K562 (cell line): ENCODE results near the gene CTDSP1. TPM values are rescaled to one million over a fixed set of nuclear protein-coding genes. Genes with fewer than 3 reads are reported as not detected.

Experiments used
- ASH1L ChIP-seq: fragments of 450-650 bp; IDR thresholded peaks from 2 replicates; pipeline ENCODE4 v1.6.1; 2018; ENCODE audit warnings: borderline replicate concordance, mild to moderate bottlenecking, low read depth; ENCODE audit not compliant: partially characterized antibody
- BRD4 ChIP-seq: fragments of 200-600 bp; sonication (generic); IDR thresholded peaks from 2 replicates; pipeline ENCODE4 v1.6.1; 2017; ENCODE audit warnings: inconsistent platforms
- CXXC5 ChIP-seq: fragments of 250-450 bp; sonication (Bioruptor Pico); IDR thresholded peaks from 2 replicates; pipeline ENCODE4 v1.8.0; 2022; ENCODE audit warnings: inconsistent platforms, mild to moderate bottlenecking, moderate library complexity
- E2F3 ChIP-seq: fragments of 250-450 bp; sonication (Bioruptor Pico); IDR thresholded peaks from 2 replicates; pipeline ENCODE4 v1.4.0; 2020; ENCODE audit warnings: mild to moderate bottlenecking
- EP300 ChIP-seq: IDR thresholded peaks from 2 replicates; pipeline ENCODE4 v1.6.1; 2012; ENCODE audit warnings: low read length, improper control_type of control experiment
- GABPB2 ChIP-seq: fragments of 250-450 bp; sonication (Bioruptor Pico); conservative IDR thresholded peaks from 2 replicates; pipeline ENCODE4 v1.5.1; 2021; ENCODE audit warnings: mild to moderate bottlenecking
- KDM2B ChIP-seq: fragments of 250-450 bp; sonication (Bioruptor Pico); IDR thresholded peaks from 2 replicates; pipeline ENCODE4 v1.8.0; 2021; ENCODE audit warnings: mild to moderate bottlenecking, moderate library complexity
- KLF13 ChIP-seq: fragments of 450-650 bp; IDR thresholded peaks from 2 replicates; pipeline ENCODE4 v1.6.1; 2016; ENCODE audit warnings: missing genetic modification characterization, low read depth, mild to moderate bottlenecking, missing compliant biosample characterization, moderate library complexity, borderline replicate concordance
- NCOA1 ChIP-seq: fragments of 450-650 bp; IDR thresholded peaks from 2 replicates; pipeline ENCODE4 v1.6.1; 2016; ENCODE audit warnings: low read depth
- NR1H2 ChIP-seq: sonication (generic); formaldehyde crosslinking; IDR thresholded peaks from 2 replicates; pipeline ENCODE4 v1.4.0; 2020; ENCODE audit warnings: mild to moderate bottlenecking, missing genetic modification reagents
- POLR2A ChIP-seq: fragments of 450-650 bp; conservative IDR thresholded peaks from 2 replicates; pipeline ENCODE4 v1.6.1; 2016
- RAD51 ChIP-seq: fragments of 450-650 bp; IDR thresholded peaks from 2 replicates; pipeline ENCODE4 v1.7.1; 2016; ENCODE audit warnings: low read depth, mild to moderate bottlenecking, borderline replicate concordance
- RBM14 ChIP-seq: fragments of 200-400 bp; formaldehyde crosslinking; IDR thresholded peaks from 2 replicates; pipeline ENCODE4 v1.6.1; 2018; ENCODE audit warnings: low read depth, mild to moderate bottlenecking, low read length, moderate library complexity, borderline replicate concordance; ENCODE audit not compliant: insufficient read depth
- RCOR1 ChIP-seq, 2 experiments: IDR thresholded peaks; 2 replicates each; pipeline ENCODE4 v1.6.1; 2012; ENCODE audit warnings: low read depth in 2 of 2, low read length in 2 of 2, borderline replicate concordance in 1 of 2, improper control_type of control experiment in 1 of 2
- SIRT6 ChIP-seq: IDR thresholded peaks from one replicate; pipeline ENCODE4 v1.6.1; 2012; ENCODE audit warnings: low read depth, mild to moderate bottlenecking, control low read depth, inconsistent platforms, low read length, moderate library complexity
- SMARCC2 ChIP-seq: fragments of 450-650 bp; IDR thresholded peaks from 2 replicates; pipeline ENCODE4 v1.6.1; 2017; ENCODE audit warnings: antibody characterized with exemption, moderate library complexity, mild to moderate bottlenecking, low read depth
- SP1 ChIP-seq: sonication (generic); formaldehyde crosslinking; IDR thresholded peaks from 2 replicates; pipeline ENCODE4 v1.8.1; 2022; ENCODE audit warnings: mild to moderate bottlenecking, missing genetic modification reagents
- TEAD2 ChIP-seq: fragments of 450-650 bp; IDR thresholded peaks from 2 replicates; pipeline ENCODE4 v1.6.1; 2016; ENCODE audit warnings: missing genetic modification characterization, control low read depth, missing compliant biosample characterization
- ZBTB1 ChIP-seq: sonication (generic); formaldehyde crosslinking; IDR thresholded peaks from 2 replicates; pipeline ENCODE4 v1.8.1; 2023; ENCODE audit warnings: missing genetic modification reagents, low read depth, mild to moderate bottlenecking, borderline replicate concordance
- ZKSCAN3 ChIP-seq: fragments of 250-450 bp; sonication (Bioruptor Pico); IDR thresholded peaks from 2 replicates; pipeline ENCODE4 v1.4.0; 2020
- ZNF165 ChIP-seq: fragments of 250-450 bp; sonication (Bioruptor Pico); IDR thresholded peaks from 2 replicates; pipeline ENCODE4 v1.4.0; 2020; ENCODE audit warnings: borderline replicate concordance
- ZNF408 ChIP-seq: fragments of 250-450 bp; sonication (Bioruptor Pico); IDR thresholded peaks from 2 replicates; pipeline ENCODE4 v1.4.0; 2020; ENCODE audit warnings: low read depth, mild to moderate bottlenecking, moderate library complexity
- ZNF778 ChIP-seq: fragments of 450-650 bp; formaldehyde crosslinking; IDR thresholded peaks from 2 replicates; pipeline ENCODE4 v1.4.0; 2020; ENCODE audit warnings: mild to moderate bottlenecking, moderate library complexity
- ZNF785 ChIP-seq: fragments of 250-450 bp; sonication (Bioruptor Pico); IDR thresholded peaks from 2 replicates; pipeline ENCODE4 v1.4.0; 2020; ENCODE audit warnings: mild to moderate bottlenecking
- polyA plus RNA-seq, 8 experiments: library from polyadenylated mRNA; depleted of rRNA in 4 of 8; stranded (reverse) in 5 of 8; unstranded in 3 of 8; fragments of >200 nt; fragmentation: Nextera tagmentation in 2 of 8; fragmentation: Illumina TruSeq in 1 of 8; extraction: Ambion mirVana in 2 of 8; extraction: Trizol in 1 of 8; gene quantifications; 2 replicates each; pipeline versions ENCODE4 v1.2.1 to v1.2.3, GENCODE V29; 2011 to 2014; ENCODE audit warnings: inconsistent platforms in 1 of 8, missing spikeins in 1 of 8
- total RNA-seq, 7 experiments: library from RNA; depleted of rRNA in 6 of 7; stranded (reverse); fragments of >200 nt in 6 of 7; fragmentation: Illumina TruSeq in 2 of 7; extraction: Trizol in 2 of 7; gene quantifications; 2 replicates each; pipeline versions ENCODE4 v1.2.1 to v1.2.3, GENCODE V29; 2011 to 2021; ENCODE audit warnings: low replicate concordance in 1 of 7
- TF ChIP-seq, protein P1 (sequence below): fragments of 200-800 bp; sonication (Bioruptor generic); IDR thresholded peaks from 2 replicates; pipeline ENCODE4 v1.6.1; 2017; ENCODE audit warnings: missing genetic modification characterization, missing compliant biosample characterization
- TF ChIP-seq, protein P2 (sequence below): fragments of 250-450 bp; sonication (Bioruptor Pico); IDR thresholded peaks from 2 replicates; pipeline ENCODE4 v1.4.0; 2020; ENCODE audit warnings: mild to moderate bottlenecking, moderate library complexity
- TF ChIP-seq, protein P3 (sequence below): fragments of 450-650 bp; IDR thresholded peaks from 2 replicates; pipeline ENCODE4 v1.6.1; 2016; ENCODE audit warnings: antibody characterized with exemption

CTDSP1 gene
- total and polyA plus RNA-seq, 9 of the 15 experiments (the other 6 are each of a cell fraction or from before 2014, with no cell fraction given), result 2.4 to 74.8 (median 45.8) TPM

DNA sequence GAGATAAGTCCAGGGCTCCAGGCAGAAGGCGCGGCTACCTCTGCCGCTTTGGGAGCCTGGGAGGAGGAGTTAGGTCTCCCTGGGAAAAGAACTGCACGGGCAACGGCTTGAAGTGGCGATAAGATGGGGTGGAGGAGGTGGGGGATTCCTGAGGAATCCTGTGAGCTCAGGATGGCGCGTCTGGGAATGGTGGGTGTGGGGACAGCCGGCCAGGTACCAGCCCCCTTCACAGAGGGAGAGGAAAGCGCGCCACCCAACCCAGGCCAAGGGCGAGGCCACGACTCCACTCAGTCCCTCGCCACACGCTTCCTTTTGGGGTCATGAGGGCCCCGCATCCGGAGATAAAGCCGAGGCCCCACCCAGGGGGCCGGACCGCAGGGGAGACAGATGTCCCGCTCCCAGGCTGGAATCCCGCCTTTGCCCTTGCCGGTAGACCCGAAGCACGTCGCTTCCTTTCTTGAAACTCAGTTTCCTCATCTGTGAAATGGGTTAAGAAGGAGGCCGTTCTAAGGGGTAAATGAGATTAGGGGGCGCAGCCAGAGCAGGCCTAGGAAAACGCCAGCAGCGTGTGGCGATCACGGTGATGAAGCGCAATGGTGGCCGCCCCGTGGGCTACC, 1.7 kb upstream of the CTDSP1 start (continued):
- TF ChIP-seq SIRT6 (no peak), NR1H2 (no peak), KDM2B (no peak), E2F3 (CRISPR knock-in tag) (peak; percentile 83), TEAD2 (no peak), KLF13 (tag) (no peak), ZNF165 (CRISPR knock-in tag) (no peak), BRD4 (peak; percentile 59; the same call in 1 of the 2 replicates), GABPB2 (CRISPR knock-in tag) (no peak), CXXC5 (CRISPR knock-in tag) (peak; percentile 73), ZNF785 (CRISPR knock-in tag) (no peak), RAD51 (no peak), SP1 (CRISPR knock-in tag) (peak; percentile 57; the same call in 1 of the 2 replicates), ZKSCAN3 (no peak), ZNF408 (CRISPR knock-in tag) (no peak), SMARCC2 (no peak), ASH1L (no peak), POLR2A (peak; percentile 82), RCOR1 (IDR thresholded peaks at IDR 0.05; ENCODE audit: borderline replicate concordance in 1 of 2, low read depth in 2 of 2, low read length in 2 of 2) (peak; percentile 47 to 71), EP300 (no peak), NCOA1 (no peak), RBM14 (no peak), ZBTB1 (CRISPR knock-in tag) (no peak), ZNF778 (no peak)
- TF ChIP-seq, protein P1, sequence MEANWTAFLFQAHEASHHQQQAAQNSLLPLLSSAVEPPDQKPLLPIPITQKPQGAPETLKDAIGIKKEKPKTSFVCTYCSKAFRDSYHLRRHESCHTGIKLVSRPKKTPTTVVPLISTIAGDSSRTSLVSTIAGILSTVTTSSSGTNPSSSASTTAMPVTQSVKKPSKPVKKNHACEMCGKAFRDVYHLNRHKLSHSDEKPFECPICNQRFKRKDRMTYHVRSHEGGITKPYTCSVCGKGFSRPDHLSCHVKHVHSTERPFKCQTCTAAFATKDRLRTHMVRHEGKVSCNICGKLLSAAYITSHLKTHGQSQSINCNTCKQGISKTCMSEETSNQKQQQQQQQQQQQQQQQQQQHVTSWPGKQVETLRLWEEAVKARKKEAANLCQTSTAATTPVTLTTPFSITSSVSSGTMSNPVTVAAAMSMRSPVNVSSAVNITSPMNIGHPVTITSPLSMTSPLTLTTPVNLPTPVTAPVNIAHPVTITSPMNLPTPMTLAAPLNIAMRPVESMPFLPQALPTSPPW (CRISPR knock-in tag), result no peak; the same call in 1 of the 2 replicates
- TF ChIP-seq, protein P2, sequence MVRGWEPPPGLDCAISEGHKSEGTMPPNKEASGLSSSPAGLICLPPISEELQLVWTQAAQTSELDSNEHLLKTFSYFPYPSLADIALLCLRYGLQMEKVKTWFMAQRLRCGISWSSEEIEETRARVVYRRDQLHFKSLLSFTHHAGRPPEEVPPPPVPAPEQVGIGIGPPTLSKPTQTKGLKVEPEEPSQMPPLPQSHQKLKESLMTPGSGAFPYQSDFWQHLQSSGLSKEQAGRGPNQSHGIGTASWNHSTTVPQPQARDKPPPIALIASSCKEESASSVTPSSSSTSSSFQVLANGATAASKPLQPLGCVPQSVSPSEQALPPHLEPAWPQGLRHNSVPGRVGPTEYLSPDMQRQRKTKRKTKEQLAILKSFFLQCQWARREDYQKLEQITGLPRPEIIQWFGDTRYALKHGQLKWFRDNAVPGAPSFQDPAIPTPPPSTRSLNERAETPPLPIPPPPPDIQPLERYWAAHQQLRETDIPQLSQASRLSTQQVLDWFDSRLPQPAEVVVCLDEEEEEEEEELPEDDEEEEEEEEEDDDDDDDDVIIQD, result no peak
- TF ChIP-seq, protein P3, sequence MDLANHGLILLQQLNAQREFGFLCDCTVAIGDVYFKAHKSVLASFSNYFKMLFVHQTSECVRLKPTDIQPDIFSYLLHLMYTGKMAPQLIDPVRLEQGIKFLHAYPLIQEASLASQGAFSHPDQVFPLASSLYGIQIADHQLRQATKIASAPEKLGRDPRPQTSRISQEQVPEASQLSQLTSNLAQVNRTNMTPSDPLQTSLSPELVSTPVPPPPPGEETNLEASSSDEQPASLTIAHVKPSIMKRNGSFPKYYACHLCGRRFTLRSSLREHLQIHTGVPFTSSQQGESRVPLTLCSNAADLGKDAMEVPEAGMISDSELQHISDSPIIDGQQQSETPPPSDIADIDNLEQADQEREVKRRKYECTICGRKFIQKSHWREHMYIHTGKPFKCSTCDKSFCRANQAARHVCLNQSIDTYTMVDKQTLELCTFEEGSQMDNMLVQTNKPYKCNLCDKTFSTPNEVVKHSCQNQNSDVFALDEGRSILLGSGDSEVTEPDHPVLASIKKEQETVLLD, result peak; percentile 13; the same call in 1 of the 2 replicates
